CD14-positive monocyte (primary cell): ENCODE results near the gene GMDS. TPM values are rescaled to one million over a fixed set of nuclear protein-coding genes. Genes with fewer than 3 reads are reported as not detected.

ENCODE experiments used
- DNase-seq, 3 donors: peaks; one replicate each; pipeline ENCODE4 v3.0.0-alpha.2; 2011 to 2022
- H2AFZ ChIP-seq: 2 replicates; pipeline ENCODE4 v1.6.0; 2012; ENCODE audit warnings: mild to moderate bottlenecking, low read depth, low read length, inconsistent platforms; ENCODE audit not compliant: insufficient read depth, poor library complexity, severe bottlenecking
- H3K27ac ChIP-seq, 2 donors: 1 replicate in 1 of 2; 2 replicates in 1 of 2; pipeline ENCODE4 v1.5.1; 2012 to 2013; ENCODE audit warnings: low read length in 2 of 2, control low read depth in 1 of 2, inconsistent platforms in 1 of 2, low read depth in 1 of 2, mild to moderate bottlenecking in 1 of 2
- H3K27me3 ChIP-seq, 2 donors: one replicate each; pipeline versions ENCODE4 v1.6.0 to v1.6.1; 2011 to 2013; ENCODE audit warnings: low read length in 2 of 2; ENCODE audit not compliant: control insufficient read depth in 2 of 2, insufficient read depth in 2 of 2
- H3K36me3 ChIP-seq, 2 donors: replicated peaks in 1 of 2; 1 replicate in 1 of 2; 2 replicates in 1 of 2; pipeline versions ENCODE4 v1.5.1 to v1.6.1; 2012 to 2013; ENCODE audit warnings: low read length in 2 of 2, control low read depth in 1 of 2, inconsistent platforms in 1 of 2, mild to moderate bottlenecking in 1 of 2; ENCODE audit not compliant: insufficient read depth in 2 of 2, control insufficient read depth in 1 of 2
- H3K4me1 ChIP-seq, 2 donors: 1 replicate in 1 of 2; 2 replicates in 1 of 2; pipeline versions ENCODE4 v1.5.1 to v1.6.1; 2012 to 2013; ENCODE audit warnings: low read length in 2 of 2, control low read depth in 1 of 2, inconsistent platforms in 1 of 2, mild to moderate bottlenecking in 1 of 2, moderate library complexity in 1 of 2; ENCODE audit not compliant: insufficient read depth in 2 of 2, control insufficient read depth in 1 of 2
- H3K4me2 ChIP-seq: replicated peaks from 2 replicates; pipeline ENCODE3; 2012; ENCODE audit warnings: low read length, moderate library complexity, mild to moderate bottlenecking; ENCODE audit not compliant: poor library complexity, severe bottlenecking; ENCODE audit errors: extremely low read depth
- H3K4me3 ChIP-seq, 3 experiments: fragments of 200-600 bp in 1 of 3; sonication (generic) in 1 of 3; replicated peaks in 1 of 3; 1 replicate in 2 of 3; 2 replicates in 1 of 3; pipeline ENCODE4 v1.5.1; 2011 to 2013; ENCODE audit warnings: low read length in 3 of 3, mild to moderate bottlenecking in 3 of 3, control low read depth in 2 of 3, low read depth in 2 of 3, inconsistent platforms in 1 of 3, moderate library complexity in 1 of 3
- H3K79me2 ChIP-seq: 2 replicates; pipeline ENCODE4 v1.6.0; 2012; ENCODE audit warnings: mild to moderate bottlenecking, control low read depth, inconsistent platforms, low read length, moderate library complexity; ENCODE audit not compliant: insufficient read depth
- H3K9ac ChIP-seq: 2 replicates; pipeline ENCODE4 v1.6.0; 2017; ENCODE audit warnings: low read length, mild to moderate bottlenecking; ENCODE audit not compliant: insufficient read depth, poor library complexity, severe bottlenecking
- H3K9me3 ChIP-seq, 2 donors: replicated peaks in 1 of 2; 1 replicate in 1 of 2; 2 replicates in 1 of 2; pipeline versions ENCODE4 v1.5.1 to v1.6.1; 2012 to 2013; ENCODE audit warnings: low read length in 2 of 2, control low read depth in 1 of 2; ENCODE audit not compliant: control insufficient read depth in 1 of 2, insufficient read depth in 1 of 2
- H4K20me1 ChIP-seq: 2 replicates; pipeline ENCODE4 v1.6.0; 2012; ENCODE audit warnings: mild to moderate bottlenecking, low read length, control low read depth, moderate library complexity; ENCODE audit not compliant: insufficient read depth
- H3K27ac Mint-ChIP-seq, 7 donors: one replicate each; pipeline ENCODE4 v1.8.0; 2020; ENCODE audit warnings: mild to moderate bottlenecking in 7 of 7, mixed read lengths in 7 of 7, moderate library complexity in 6 of 7, inconsistent platforms in 2 of 7
- H3K27me3 Mint-ChIP-seq, 3 donors: one replicate each; pipeline ENCODE4 v1.8.0; 2021 to 2022; ENCODE audit warnings: low read depth in 3 of 3, mild to moderate bottlenecking in 3 of 3, mixed read lengths in 3 of 3, moderate library complexity in 3 of 3, inconsistent platforms in 1 of 3
- H3K36me3 Mint-ChIP-seq, 2 donors: one replicate each; pipeline ENCODE4 v1.8.0; 2020; ENCODE audit warnings: mixed read lengths in 2 of 2, inconsistent platforms in 1 of 2, mild to moderate bottlenecking in 1 of 2
- H3K4me1 Mint-ChIP-seq: one replicate; pipeline ENCODE4 v1.8.0; 2020; ENCODE audit warnings: mild to moderate bottlenecking, mixed read lengths
- H3K4me3 Mint-ChIP-seq, 2 donors: one replicate each; pipeline ENCODE4 v1.8.0; 2020; ENCODE audit warnings: mild to moderate bottlenecking in 2 of 2, mixed read lengths in 2 of 2, moderate library complexity in 1 of 2
- H3K9me3 Mint-ChIP-seq, 7 donors: one replicate each; pipeline ENCODE4 v1.8.0; 2020 to 2022; ENCODE audit warnings: mixed read lengths in 7 of 7, mild to moderate bottlenecking in 6 of 7, moderate library complexity in 6 of 7, inconsistent platforms in 2 of 7
- WGBS: methylation state at CpG from one replicate; pipeline ENCODE4 v1.1.5; 2013; ENCODE audit warnings: missing lambda C conversion rate; ENCODE audit not compliant: insufficient coverage; 5-methylcytosine and 5-hydroxymethylcytosine counted together
- intact Hi-C, 2 donors: fragments of 100-400 bp; cut with micrococcal nuclease; formaldehyde crosslinking; loops; one replicate each; pipeline versions ENCODE4 v1.15.0 to v1.15.1; 2023
- polyA plus RNA-seq, 3 donors: library from polyadenylated mRNA; depleted of rRNA in 1 of 3; unstranded in 2 of 3; stranded (reverse) in 1 of 3; fragments of 300-500 nt in 2 of 3; fragments of >200 nt in 1 of 3; fragmentation: Illumina TruSeq in 2 of 3; gene quantifications; 1 replicate in 2 of 3; 2 replicates in 1 of 3; pipeline ENCODE4 v1.2.3, GENCODE V29; 2012 to 2021
- TF ChIP-seq, protein P1 (sequence below): fragments of 200-600 bp; IDR thresholded peaks from one replicate; pipeline ENCODE4 v1.8.0; 2022; ENCODE audit warnings: antibody characterized with exemption, mild to moderate bottlenecking

Gene GMDS
- polyA plus RNA-seq, 3 donors, result 10.5 to 19.9 (median 17.6) TPM

DNA sequence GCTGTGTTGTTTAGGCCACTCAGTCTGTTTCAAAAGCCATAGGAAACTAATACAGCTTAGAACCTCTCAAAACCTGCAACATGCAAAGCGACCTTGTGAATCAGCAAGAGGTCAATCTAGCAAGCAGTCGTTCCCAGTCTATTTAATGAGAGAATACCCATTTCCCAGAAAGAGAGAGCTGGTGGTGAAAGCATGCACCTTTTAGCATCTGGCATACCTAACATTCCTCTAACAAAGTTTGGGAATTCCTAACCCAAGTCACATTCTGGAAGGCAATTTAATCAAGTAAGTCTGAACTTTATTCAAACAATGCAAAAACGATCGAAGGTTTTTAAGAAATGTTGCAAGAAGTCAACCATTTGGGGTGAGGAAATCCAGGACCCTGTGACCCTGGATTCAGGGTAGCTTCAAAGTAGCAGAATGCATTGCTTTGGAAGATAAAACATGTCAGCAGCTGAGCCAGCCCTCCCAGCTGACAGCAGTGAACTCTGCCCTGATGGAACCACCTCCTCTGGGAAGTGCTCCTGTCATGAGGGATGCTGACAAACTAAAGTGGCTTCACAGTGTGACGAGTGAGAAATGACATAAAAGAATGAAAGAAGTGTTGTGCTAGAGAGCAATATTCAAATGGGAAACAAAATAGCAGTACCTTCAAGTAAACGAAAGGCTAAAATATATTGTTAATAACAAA is 104.8 kb downstream of the GMDS start:
- Mint-ChIP-seq H3K4me3 (no peak overlapping the region), H3K9me3 (no peaks in the 10 kb centered on the region), H3K36me3 (no peaks in the 10 kb centered on the region), H3K27ac (no peak overlapping the region), H3K27me3 (peaks cover 0 to 4% (median 0%) of the 10 kb centered on the region in 3 donors), H3K4me1 (peaks cover 31% of the 10 kb centered on the region)
- peaks cover 5 to 8% of the 10 kb centered on the region in 2 donors for H3K4me1 ChIP-seq
- no peak overlapping the region for H3K9ac ChIP-seq
- 72% methylated on average over 2 of the region's 6 CpGs for WGBS
- H2AFZ ChIP-seq, result no peak overlapping the region
- intact Hi-C loops, result no loop called here
- DNase-seq, result no peak
- TF ChIP-seq, protein P1, sequence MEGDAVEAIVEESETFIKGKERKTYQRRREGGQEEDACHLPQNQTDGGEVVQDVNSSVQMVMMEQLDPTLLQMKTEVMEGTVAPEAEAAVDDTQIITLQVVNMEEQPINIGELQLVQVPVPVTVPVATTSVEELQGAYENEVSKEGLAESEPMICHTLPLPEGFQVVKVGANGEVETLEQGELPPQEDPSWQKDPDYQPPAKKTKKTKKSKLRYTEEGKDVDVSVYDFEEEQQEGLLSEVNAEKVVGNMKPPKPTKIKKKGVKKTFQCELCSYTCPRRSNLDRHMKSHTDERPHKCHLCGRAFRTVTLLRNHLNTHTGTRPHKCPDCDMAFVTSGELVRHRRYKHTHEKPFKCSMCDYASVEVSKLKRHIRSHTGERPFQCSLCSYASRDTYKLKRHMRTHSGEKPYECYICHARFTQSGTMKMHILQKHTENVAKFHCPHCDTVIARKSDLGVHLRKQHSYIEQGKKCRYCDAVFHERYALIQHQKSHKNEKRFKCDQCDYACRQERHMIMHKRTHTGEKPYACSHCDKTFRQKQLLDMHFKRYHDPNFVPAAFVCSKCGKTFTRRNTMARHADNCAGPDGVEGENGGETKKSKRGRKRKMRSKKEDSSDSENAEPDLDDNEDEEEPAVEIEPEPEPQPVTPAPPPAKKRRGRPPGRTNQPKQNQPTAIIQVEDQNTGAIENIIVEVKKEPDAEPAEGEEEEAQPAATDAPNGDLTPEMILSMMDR, result no peak
- H3K9me3 ChIP-seq, result no peaks in the 10 kb centered on the region
- H3K27me3 ChIP-seq, result no peaks in the 10 kb centered on the region
- H3K4me3 ChIP-seq, result no peak overlapping the region
- H3K27ac ChIP-seq, result no peak overlapping the region
- H3K4me2 ChIP-seq, result no peak overlapping the region
- H3K36me3 ChIP-seq, result no peaks in the 10 kb centered on the region
- peaks cover 14% of the 10 kb centered on the region for H4K20me1 ChIP-seq
- no peaks in the 10 kb centered on the region for H3K79me2 ChIP-seq

DNA sequence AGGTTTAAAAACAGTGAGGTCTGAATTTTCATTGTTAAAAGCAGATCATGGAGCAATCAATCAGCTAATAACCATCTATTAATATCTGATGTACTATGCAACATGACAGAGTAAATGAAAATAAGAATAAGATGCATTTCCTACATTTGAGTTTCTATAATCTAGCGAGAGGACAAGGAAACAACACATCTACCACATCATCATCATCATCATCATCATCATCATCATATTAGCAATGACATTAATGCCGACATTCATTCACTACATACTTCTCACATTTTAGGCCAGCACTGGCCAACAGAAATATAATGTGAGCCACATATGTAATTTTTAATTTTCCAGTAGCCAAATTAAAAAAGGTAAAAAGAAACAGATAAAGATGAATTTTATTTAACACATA is 110.0 kb downstream of the GMDS start:
- intact Hi-C loops, result no loop called here
- no peaks in the 10 kb centered on the region for H3K27me3 ChIP-seq
- H3K36me3 ChIP-seq, result no peaks in the 10 kb centered on the region
- H3K9ac ChIP-seq, result no peak overlapping the region
- no peak overlapping the region for H2AFZ ChIP-seq
- H3K4me1 Mint-ChIP-seq, result peaks cover 7% of the 10 kb centered on the region
- H3K4me3 Mint-ChIP-seq, result no peak overlapping the region
- H3K36me3 Mint-ChIP-seq, result no peaks in the 10 kb centered on the region
- TF ChIP-seq, protein P1, result no peak
- H4K20me1 ChIP-seq, result peaks cover under 1% of the 10 kb centered on the region
- H3K27me3 Mint-ChIP-seq, result no peaks in the 10 kb centered on the region
- H3K9me3 Mint-ChIP-seq, result no peaks in the 10 kb centered on the region
- no peaks in the 10 kb centered on the region for H3K4me1 ChIP-seq
- H3K79me2 ChIP-seq, result no peaks in the 10 kb centered on the region
- no peaks in the 10 kb centered on the region for H3K9me3 ChIP-seq
- no peak for DNase-seq
- no peak overlapping the region for H3K27ac ChIP-seq
- H3K4me2 ChIP-seq, result no peak overlapping the region
- no peak overlapping the region for H3K27ac Mint-ChIP-seq
- no peak overlapping the region for H3K4me3 ChIP-seq
- WGBS, result no CpG with 5 or more reads among the region's 2 CpGs
